Hindlimb muscle (tissue), 1 donor: ENCODE measurements around the gene ADAM12. TPM values are rescaled to one million over a fixed set of nuclear protein-coding genes. Genes with fewer than 3 reads are reported as not detected.
"Not testable (repeated sequence)": the region's sequence is repeated elsewhere in the genome, so short reads cannot be mapped to it uniquely, and the experiment has no call there.

ENCODE experiments used
- DNase-seq: peaks from one replicate; pipeline ENCODE4 v3.0.0-alpha.2; 2013
- polyA plus RNA-seq: library from polyadenylated mRNA; unstranded; fragments of 120-200 nt; gene quantifications from one replicate; pipeline ENCODE4 v1.2.1, GENCODE V29; 2013; ENCODE audit not compliant: insufficient read length

The ADAM12 gene
- polyA plus RNA-seq, 1 donor = 18.6 TPM

- no peak for DNase-seq
These were observed 128.4 kb downstream of the ADAM12 start for GRCh38 chr10:126259760-126260479.

DNA sequence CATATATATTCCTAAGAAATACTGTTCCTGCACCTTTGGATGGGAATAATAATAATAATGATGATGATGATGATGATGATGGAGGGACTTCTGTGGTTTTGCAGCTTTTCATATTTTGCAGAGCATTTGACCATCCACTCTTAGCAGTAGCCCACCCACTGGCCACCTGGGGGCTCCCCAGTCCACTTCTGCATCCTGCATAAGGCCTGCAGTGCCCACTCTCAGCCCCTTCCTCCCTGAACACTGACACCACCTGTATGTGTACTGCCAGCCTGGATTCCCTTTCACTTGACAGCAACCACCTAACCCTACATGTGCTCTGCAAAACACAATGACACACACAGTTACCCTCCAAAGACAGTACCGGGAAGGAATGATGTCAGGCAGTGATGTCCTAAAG, 131.4 kb downstream of the ADAM12 start:
- DNase-seq = no peak

DNA sequence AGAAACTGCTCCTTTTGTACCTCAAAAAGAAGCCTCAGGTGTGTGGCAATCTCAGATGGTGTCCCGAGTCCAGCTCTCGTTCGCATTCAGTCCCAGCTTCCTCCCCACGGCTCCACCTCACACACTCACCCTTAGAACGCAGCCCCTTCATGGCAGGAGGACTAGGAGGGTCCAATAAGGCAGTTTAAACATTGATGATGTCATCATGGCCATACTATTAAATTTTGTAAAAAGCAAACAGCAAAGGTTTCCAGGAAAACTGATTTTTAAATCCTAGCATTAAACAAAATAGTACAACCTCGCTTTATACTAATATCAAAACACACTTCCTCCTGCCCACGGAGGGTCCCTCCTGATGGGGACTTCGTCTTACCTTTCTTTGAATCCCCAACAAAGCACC, 133.0 kb downstream of the ADAM12 start:
- no peak for DNase-seq

GRCh38 chr10:126253611-126253998, 134.7 kb downstream of the ADAM12 start:
- no peak for DNase-seq

- peak; percentile 27 for DNase-seq
These were observed 135.2 kb downstream of the ADAM12 start for GRCh38 chr10:126252884-126253610.

DNA sequence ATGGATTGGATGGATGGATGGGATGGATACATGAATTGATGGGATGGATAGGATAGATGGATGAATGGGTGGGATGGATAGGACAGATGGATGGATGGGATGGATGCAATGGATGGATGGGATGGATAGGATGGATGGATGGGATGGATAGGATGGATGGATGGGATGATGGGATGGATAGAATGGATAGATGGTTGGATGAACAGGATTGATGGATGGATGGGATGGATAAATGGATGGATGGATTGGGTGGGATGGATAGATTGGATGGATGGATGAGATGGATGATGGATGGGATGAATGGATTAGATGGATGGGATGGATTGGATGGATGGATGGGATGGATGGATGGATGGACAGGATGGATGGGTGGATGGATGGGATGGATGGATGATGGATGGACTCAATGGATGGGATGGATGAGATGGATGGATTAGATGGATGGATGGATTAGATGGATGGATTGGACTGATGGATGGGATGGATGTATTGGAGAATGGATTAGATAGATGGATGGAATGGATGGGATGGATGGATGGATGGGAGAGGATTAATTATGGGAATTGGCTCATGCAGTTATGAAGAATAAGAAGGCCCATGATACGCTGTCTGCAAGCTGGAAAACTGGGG, 136.4 kb downstream of the ADAM12 start:
- no peak for DNase-seq

- no peak for DNase-seq
These were observed 137.6 kb downstream of the ADAM12 start for GRCh38 chr10:126250527-126251310.

- DNase-seq = no peak
These were observed 138.2 kb downstream of the ADAM12 start for GRCh38 chr10:126250045-126250444.

- no peak for DNase-seq
These were observed 140.8 kb downstream of the ADAM12 start for GRCh38 chr10:126247446-126247975.

GRCh38 chr10:126246396-126246795, 141.9 kb downstream of the ADAM12 start:
- DNase-seq = not testable (repeated sequence)

GRCh38 chr10:126245501-126245900, 142.8 kb downstream of the ADAM12 start:
- no peak for DNase-seq

DNA sequence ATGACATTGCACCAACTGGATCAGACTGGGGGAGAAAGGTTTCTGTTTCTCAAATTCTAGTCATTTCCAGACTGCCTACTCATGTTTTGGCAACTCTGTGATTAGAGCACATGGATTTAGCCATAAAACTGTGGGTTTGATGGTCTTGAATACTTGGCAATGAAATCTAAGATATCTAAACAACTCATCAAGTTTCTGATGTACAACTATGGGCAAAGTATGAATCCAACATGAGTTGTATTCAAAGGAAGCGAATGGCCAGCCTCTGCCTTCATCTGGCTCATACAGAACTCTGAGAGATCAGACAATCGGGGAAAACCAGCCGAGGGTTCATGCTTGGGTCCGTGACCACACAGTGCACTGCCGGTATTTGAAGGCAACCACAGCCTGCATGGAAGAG, 144.3 kb downstream of the ADAM12 start:
- DNase-seq = no peak

DNA sequence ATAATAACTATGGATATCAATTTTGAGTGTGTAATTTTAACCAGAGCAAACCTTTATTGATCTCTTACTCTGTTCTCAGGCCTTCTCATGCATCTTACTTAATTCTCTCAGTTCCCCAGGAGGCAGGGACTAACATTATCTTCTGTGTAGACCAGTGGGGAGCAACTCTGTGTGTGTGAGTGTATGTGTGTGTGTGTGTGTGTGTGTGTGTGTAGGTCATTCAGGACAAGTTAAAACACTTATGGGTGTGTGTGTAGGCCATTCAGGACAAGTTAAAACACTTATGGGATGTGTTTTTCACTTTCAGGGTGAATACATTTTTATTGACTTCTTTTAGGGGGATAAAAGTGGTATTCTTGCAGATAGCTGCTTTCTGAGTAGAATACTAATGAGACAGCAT, 145.0 kb downstream of the ADAM12 start:
- no peak for DNase-seq

GRCh38 chr10:126242397-126243260, 145.6 kb downstream of the ADAM12 start:
- DNase-seq = peak; percentile 83

DNA sequence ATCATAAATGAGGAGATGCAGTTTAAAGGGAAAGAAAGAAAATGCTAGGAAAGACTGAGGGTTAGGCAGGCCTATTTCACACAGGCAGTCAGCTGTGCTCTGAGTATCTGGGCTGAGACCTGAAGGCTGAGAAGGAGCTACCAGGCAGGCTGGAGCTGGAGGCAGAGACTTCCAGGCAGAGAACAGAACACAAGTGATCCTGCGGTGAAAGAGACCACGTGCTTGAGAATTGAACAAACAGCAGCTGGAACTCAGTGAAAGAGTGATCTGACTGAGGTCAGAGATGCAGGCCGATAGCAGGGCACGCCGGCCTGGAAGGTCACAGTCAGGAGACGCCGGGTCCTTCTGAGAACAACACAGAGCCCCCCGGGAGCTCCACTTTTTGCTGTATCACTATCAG, 147.8 kb downstream of the ADAM12 start:
- no peak for DNase-seq

DNA sequence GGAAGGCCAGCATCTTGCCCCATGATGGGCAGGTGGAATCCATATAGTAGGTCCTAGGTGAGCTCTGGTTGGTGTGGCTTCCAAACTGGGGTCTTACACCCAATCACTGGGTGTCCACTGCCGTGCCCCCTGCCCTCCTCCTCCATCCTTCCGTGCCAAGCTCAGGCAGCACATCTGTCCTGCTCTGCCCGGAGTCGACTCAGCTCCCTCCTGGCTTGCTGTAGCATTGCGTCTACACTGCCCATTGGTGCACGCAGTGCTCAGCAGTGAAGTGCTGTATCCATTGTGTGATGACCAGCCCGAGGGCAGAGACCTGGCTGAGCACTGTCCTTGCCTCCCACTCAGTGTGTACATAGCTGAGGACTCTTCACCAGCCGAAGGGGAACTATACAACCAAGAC, 148.4 kb downstream of the ADAM12 start:
- DNase-seq = no peak

- no peak for DNase-seq
These were observed 152.1 kb downstream of the ADAM12 start for GRCh38 chr10:126235979-126236851.

- DNase-seq = no peak
These were observed 152.9 kb downstream of the ADAM12 start for GRCh38 chr10:126235091-126235978.

DNA sequence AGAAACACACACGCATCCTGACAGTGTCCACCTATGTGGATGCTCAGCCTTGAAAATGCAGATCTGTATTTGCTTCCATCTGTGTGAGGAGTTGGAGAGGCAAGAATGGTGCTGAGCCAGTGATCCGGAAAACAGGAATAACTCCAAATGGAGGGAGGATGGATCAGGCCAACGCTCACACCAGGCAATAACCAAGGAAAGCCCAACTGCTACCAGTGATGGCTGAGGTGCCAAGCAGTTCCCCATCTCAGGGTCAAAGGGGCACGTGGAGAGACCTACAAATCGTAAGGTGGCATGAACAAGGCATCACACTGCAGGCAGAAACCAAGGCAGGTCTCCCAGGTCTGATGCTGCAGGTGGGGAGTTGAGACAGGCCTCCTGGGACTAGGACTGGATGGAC, 153.6 kb downstream of the ADAM12 start:
- no peak for DNase-seq
